A549 (cell line): ENCODE measurements around the gene MTRFR.

Experiments
- BHLHE40 ChIP-seq: IDR thresholded peaks from 2 replicates; pipeline ENCODE4 v1.6.1; 2012; ENCODE audit warnings: low read depth, low read length, inconsistent platforms
- JUNB ChIP-seq: fragments of >200 bp; sonication (Bioruptor Twin); formaldehyde crosslinking; IDR thresholded peaks from 2 replicates; pipeline ENCODE4 v1.6.1; 2016
- MAFK ChIP-seq: fragments of 450-650 bp; IDR thresholded peaks from 2 replicates; pipeline ENCODE4 v1.6.1; 2014; ENCODE audit not compliant: partially characterized antibody
- MAZ ChIP-seq: fragments of 150-350 bp; IDR thresholded peaks from 2 replicates; pipeline ENCODE4 v1.6.1; 2014; ENCODE audit warnings: antibody characterized with exemption, low read depth, low read length, borderline replicate concordance
- POLR2A ChIP-seq: IDR thresholded peaks from 2 replicates; pipeline ENCODE4 v1.6.1; 2012; ENCODE audit warnings: mild to moderate bottlenecking, low read length
- RAD21 ChIP-seq, 2 experiments: fragments of >200 bp in 1 of 2; sonication (Bioruptor Twin) in 1 of 2; formaldehyde crosslinking in 1 of 2; IDR thresholded peaks in 1 of 2; conservative IDR thresholded peaks in 1 of 2; 2 replicates in 1 of 2; 3 replicates in 1 of 2; pipeline ENCODE4 v1.6.1; 2012 to 2018; ENCODE audit warnings: inconsistent platforms in 1 of 2
- RNF2 ChIP-seq: fragments of 200-600 bp; sonication (generic); IDR thresholded peaks from 2 replicates; pipeline ENCODE4 v1.6.1; 2016; ENCODE audit warnings: low read depth, mild to moderate bottlenecking, antibody characterized with exemption, moderate library complexity, borderline replicate concordance
- ZFP36 ChIP-seq: fragments of 450-650 bp; IDR thresholded peaks from 2 replicates; pipeline ENCODE4 v1.6.1; 2014; ENCODE audit warnings: borderline replicate concordance; ENCODE audit not compliant: partially characterized antibody
- TF ChIP-seq, protein P1 (sequence below): fragments of >200 bp; sonication (Bioruptor Twin); formaldehyde crosslinking; IDR thresholded peaks from 3 replicates; pipeline ENCODE4 v1.5.1; 2016
- TF ChIP-seq, protein P2 (sequence below): IDR thresholded peaks from 2 replicates; pipeline ENCODE4 v1.6.1; 2012
- TF ChIP-seq, protein P3 (sequence below): fragments of 450-650 bp; IDR thresholded peaks from 2 replicates; pipeline ENCODE4 v1.6.1; 2014; ENCODE audit warnings: antibody characterized with exemption

DNA sequence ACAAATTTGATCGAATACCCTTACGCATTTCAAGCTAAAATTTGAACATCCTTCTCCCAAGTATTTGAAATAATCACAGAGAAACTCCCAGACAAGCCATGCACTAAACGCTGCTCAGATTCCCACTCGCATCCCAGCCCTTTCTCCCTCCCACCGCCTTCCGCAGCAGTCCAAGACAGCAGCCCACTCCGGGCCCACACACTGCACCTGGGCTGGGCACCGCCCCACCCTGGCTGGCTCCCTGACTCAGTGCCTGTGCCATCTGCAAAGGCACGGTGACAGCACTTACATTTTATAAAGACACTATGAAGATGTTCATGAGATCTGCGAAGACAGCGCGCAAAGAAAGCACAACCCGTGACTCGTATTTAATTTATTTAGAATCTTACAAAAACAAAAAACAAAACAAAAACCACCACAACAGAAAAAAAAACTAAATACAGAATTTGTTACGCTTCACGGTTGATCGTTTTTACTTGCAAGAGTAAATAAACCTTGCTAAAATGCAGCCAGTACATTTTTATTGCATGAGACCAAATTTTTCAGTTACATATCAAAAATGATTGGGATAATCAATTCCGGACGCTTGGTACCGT lies 55.6 kb downstream of the MTRFR start:
- TF ChIP-seq, protein P1, sequence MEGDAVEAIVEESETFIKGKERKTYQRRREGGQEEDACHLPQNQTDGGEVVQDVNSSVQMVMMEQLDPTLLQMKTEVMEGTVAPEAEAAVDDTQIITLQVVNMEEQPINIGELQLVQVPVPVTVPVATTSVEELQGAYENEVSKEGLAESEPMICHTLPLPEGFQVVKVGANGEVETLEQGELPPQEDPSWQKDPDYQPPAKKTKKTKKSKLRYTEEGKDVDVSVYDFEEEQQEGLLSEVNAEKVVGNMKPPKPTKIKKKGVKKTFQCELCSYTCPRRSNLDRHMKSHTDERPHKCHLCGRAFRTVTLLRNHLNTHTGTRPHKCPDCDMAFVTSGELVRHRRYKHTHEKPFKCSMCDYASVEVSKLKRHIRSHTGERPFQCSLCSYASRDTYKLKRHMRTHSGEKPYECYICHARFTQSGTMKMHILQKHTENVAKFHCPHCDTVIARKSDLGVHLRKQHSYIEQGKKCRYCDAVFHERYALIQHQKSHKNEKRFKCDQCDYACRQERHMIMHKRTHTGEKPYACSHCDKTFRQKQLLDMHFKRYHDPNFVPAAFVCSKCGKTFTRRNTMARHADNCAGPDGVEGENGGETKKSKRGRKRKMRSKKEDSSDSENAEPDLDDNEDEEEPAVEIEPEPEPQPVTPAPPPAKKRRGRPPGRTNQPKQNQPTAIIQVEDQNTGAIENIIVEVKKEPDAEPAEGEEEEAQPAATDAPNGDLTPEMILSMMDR = no peak
- TF ChIP-seq BHLHE40 (no peak), POLR2A (no peak), RNF2 (no peak), MAZ (no peak), MAFK (no peak), ZFP36 (no peak), RAD21 (conservative IDR thresholded peaks at IDR 0.05 in 1 of 2, IDR thresholded peaks at IDR 0.05 in 1 of 2) (no peak), JUNB (no peak)
- TF ChIP-seq, protein P2, sequence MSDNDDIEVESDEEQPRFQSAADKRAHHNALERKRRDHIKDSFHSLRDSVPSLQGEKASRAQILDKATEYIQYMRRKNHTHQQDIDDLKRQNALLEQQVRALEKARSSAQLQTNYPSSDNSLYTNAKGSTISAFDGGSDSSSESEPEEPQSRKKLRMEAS = no peak
- TF ChIP-seq, protein P3, sequence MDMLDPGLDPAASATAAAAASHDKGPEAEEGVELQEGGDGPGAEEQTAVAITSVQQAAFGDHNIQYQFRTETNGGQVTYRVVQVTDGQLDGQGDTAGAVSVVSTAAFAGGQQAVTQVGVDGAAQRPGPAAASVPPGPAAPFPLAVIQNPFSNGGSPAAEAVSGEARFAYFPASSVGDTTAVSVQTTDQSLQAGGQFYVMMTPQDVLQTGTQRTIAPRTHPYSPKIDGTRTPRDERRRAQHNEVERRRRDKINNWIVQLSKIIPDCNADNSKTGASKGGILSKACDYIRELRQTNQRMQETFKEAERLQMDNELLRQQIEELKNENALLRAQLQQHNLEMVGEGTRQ = no peak
